OCI-LY1 (cell line): ENCODE results near the gene CBFA2T3.

Experiments
- H2AFZ ChIP-seq: fragments of 200-600 bp; sonication (generic), shearing (Covaris generic); 2 replicates; pipeline ENCODE4 v1.6.0; 2014; ENCODE audit warnings: antibody characterized with exemption, mild to moderate bottlenecking, low read length
- H3F3A ChIP-seq: fragments of 200-600 bp; sonication (generic), shearing (Covaris generic); 2 replicates; pipeline ENCODE4 v1.6.0; 2014; ENCODE audit warnings: mild to moderate bottlenecking, antibody characterized with exemption, low read length, moderate library complexity; ENCODE audit not compliant: insufficient read depth
- H3K27ac ChIP-seq: fragments of 200-600 bp; sonication (generic); 2 replicates; pipeline ENCODE4 v1.5.1; 2014; ENCODE audit warnings: low read length, mixed run types, mild to moderate bottlenecking, low read depth; ENCODE audit not compliant: poor library complexity, severe bottlenecking
- H3K27me3 ChIP-seq: fragments of 200-600 bp; sonication (generic); 2 replicates; pipeline ENCODE4 v1.6.0; 2014; ENCODE audit warnings: antibody characterized with exemption, mild to moderate bottlenecking, low read length, moderate library complexity; ENCODE audit not compliant: insufficient read depth
- H3K36me3 ChIP-seq: fragments of 200-600 bp; sonication (generic); 2 replicates; pipeline ENCODE4 v1.6.1; 2014; ENCODE audit warnings: mild to moderate bottlenecking, antibody characterized with exemption, low read length, moderate library complexity, mixed read lengths; ENCODE audit not compliant: insufficient read depth
- H3K4me1 ChIP-seq: fragments of 200-600 bp; sonication (generic); 2 replicates; pipeline ENCODE4 v1.5.1; 2014; ENCODE audit warnings: mild to moderate bottlenecking, low read length, moderate library complexity; ENCODE audit not compliant: insufficient read depth, severe bottlenecking
- H3K4me2 ChIP-seq: fragments of 200-600 bp; sonication (generic), shearing (Covaris generic); 2 replicates; pipeline ENCODE4 v1.6.1; 2014; ENCODE audit warnings: low read length
- H3K4me3 ChIP-seq: fragments of 200-600 bp; sonication (generic); 2 replicates; pipeline ENCODE4 v1.5.1; 2014; ENCODE audit warnings: low read length, low read depth, mild to moderate bottlenecking, mixed read lengths; ENCODE audit not compliant: poor library complexity, severe bottlenecking
- H3K79me2 ChIP-seq: fragments of 200-600 bp; shearing (Covaris generic); 2 replicates; pipeline ENCODE4 v1.6.1; 2016; ENCODE audit warnings: mixed run types, low read length, mixed read lengths; ENCODE audit not compliant: insufficient read depth
- H3K9ac ChIP-seq: fragments of 200-600 bp; sonication (generic), shearing (Covaris generic); 2 replicates; pipeline ENCODE4 v1.6.1; 2014; ENCODE audit warnings: mild to moderate bottlenecking, low read length, mixed read lengths
- H3K9me2 ChIP-seq: fragments of 200-600 bp; sonication (generic), shearing (Covaris generic); 2 replicates; pipeline ENCODE4 v1.6.1; 2014; ENCODE audit warnings: low read depth, mild to moderate bottlenecking, low read length, mixed read lengths
- H3K9me3 ChIP-seq: fragments of 200-600 bp; shearing (Covaris generic); 2 replicates; pipeline ENCODE4 v1.6.1; 2014; ENCODE audit warnings: low read length, mixed read lengths
- H4K20me1 ChIP-seq: fragments of 200-600 bp; sonication (generic), shearing (Covaris generic); 2 replicates; pipeline ENCODE4 v1.6.0; 2016; ENCODE audit warnings: mild to moderate bottlenecking, low read length; ENCODE audit not compliant: insufficient read depth
- EZH2 ChIP-seq: fragments of 200-600 bp; sonication (generic), shearing (Covaris generic); IDR thresholded peaks from 2 replicates; pipeline ENCODE4 v1.8.0; 2017; ENCODE audit warnings: borderline replicate concordance, mixed run types, mild to moderate bottlenecking, antibody characterized with exemption, low read length, moderate library complexity, mixed read lengths
- TF ChIP-seq, protein P1 (sequence below): fragments of 200-600 bp; sonication (generic), shearing (Covaris generic); IDR thresholded peaks from 2 replicates; pipeline ENCODE4 v1.5.1; 2017; ENCODE audit warnings: mild to moderate bottlenecking, antibody characterized with exemption, low read length, moderate library complexity, mixed read lengths

Gene CBFA2T3

DNA sequence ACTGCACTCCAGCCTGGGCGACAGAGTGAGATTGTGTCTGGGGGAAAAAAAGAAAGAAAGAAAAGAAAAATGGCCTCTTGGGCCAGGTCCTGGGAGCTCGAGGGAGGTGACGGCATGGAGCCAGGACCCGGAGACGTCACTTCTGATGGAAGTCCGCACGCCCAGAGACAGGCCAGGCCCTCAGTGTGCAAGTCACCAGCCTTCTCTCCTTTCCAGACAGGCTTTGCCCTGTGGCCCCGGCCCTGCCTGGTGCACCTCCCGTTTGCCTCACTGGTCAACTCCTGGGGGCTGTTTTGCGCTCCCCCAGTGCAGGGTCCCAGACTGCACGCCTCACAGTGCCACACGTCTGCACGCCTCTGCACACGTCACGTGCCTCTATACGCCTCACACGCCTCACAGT is 44.1 kb downstream of the CBFA2T3 start:
- TF ChIP-seq, protein P1, sequence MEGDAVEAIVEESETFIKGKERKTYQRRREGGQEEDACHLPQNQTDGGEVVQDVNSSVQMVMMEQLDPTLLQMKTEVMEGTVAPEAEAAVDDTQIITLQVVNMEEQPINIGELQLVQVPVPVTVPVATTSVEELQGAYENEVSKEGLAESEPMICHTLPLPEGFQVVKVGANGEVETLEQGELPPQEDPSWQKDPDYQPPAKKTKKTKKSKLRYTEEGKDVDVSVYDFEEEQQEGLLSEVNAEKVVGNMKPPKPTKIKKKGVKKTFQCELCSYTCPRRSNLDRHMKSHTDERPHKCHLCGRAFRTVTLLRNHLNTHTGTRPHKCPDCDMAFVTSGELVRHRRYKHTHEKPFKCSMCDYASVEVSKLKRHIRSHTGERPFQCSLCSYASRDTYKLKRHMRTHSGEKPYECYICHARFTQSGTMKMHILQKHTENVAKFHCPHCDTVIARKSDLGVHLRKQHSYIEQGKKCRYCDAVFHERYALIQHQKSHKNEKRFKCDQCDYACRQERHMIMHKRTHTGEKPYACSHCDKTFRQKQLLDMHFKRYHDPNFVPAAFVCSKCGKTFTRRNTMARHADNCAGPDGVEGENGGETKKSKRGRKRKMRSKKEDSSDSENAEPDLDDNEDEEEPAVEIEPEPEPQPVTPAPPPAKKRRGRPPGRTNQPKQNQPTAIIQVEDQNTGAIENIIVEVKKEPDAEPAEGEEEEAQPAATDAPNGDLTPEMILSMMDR = no peak
- no peak for TF ChIP-seq EZH2
- Histone ChIP-seq H3F3A (no peaks in the 10 kb centered on the region), H3K9me2 (no peaks in the 10 kb centered on the region), H3K79me2 (no peaks in the 10 kb centered on the region), H2AFZ (no peak overlapping the region), H3K27ac (no peak overlapping the region), H4K20me1 (no peaks in the 10 kb centered on the region), H3K9me3 (no peaks in the 10 kb centered on the region), H3K9ac (no peak overlapping the region), H3K36me3 (peaks cover 14% of the 10 kb centered on the region), H3K4me2 (no peak overlapping the region), H3K27me3 (peaks cover 4% of the 10 kb centered on the region; the same call in 1 of the 2 replicates), H3K4me3 (no peak overlapping the region), H3K4me1 (peaks cover 3% of the 10 kb centered on the region)

DNA sequence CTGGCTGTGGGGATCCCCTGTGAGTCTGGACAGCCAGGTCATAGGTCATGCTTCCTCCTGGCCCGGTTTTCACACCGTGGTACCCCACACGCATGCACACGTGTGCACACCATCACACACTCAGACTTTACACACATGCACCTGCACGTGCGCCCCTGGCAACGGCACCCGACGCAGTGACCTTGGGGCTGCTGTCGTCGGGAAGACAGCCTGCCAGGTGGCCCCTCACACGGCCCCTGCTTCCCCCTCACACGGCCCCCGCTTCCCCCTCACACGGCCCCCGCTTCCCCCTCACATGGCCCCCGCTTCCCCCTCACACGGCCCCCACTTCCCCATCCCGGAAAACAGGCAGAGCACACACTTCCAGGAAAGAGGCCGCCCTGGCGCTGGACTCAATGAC is 45.1 kb downstream of the CBFA2T3 start:
- 0 out of 2 replicates have a peak, but pooled peaks cover 6% of the 10 kb centered on the region for H3K36me3 ChIP-seq
- H3K4me2 ChIP-seq = no peak overlapping the region
- H3K9me3 ChIP-seq = no peaks in the 10 kb centered on the region
- no peak overlapping the region for H3K4me3 ChIP-seq
- no peaks in the 10 kb centered on the region for H3K27me3 ChIP-seq
- H3F3A ChIP-seq = no peaks in the 10 kb centered on the region
- no peak overlapping the region for H3K27ac ChIP-seq
- no peak overlapping the region for H2AFZ ChIP-seq
- H3K79me2 ChIP-seq = no peaks in the 10 kb centered on the region
- no peak for TF ChIP-seq EZH2
- TF ChIP-seq, protein P1 = no peak
- no peaks in the 10 kb centered on the region for H3K9me2 ChIP-seq
- no peak overlapping the region for H3K9ac ChIP-seq
- H4K20me1 ChIP-seq = no peaks in the 10 kb centered on the region
- peaks cover 2% of the 10 kb centered on the region for H3K4me1 ChIP-seq

DNA sequence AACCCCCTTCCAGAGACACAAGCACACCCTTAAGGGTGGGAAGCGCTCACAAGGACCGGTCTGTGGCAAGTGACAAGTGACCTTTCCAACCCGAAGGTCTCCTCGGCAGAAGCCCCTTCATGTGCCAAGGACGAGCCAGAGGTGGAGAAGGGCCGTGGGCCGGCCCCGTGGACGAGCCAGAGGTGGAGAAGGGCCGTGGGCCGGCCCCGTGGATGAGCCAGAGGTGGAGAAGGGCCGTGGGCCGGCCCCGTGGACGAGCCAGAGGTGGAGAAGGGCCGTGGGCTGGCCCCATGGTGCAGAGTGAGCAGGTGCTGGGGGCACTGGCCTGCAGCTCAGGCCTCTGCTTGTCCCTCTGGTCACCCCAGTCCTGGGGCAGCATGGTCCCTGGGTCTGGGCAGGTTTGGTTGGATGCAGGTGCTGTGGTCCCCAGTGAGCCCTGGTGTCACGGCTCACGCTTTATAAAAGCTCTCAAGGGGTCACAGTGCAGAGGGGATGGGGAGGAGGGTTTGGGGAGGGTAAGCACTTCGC is 45.6 kb downstream of the CBFA2T3 start:
- H3K4me3 ChIP-seq = no peak overlapping the region
- H2AFZ ChIP-seq = no peak overlapping the region
- no peak overlapping the region for H3K27ac ChIP-seq
- H3K4me2 ChIP-seq = no peak overlapping the region
- H3K9ac ChIP-seq = no peak overlapping the region
- peaks cover 5% of the 10 kb centered on the region for H3K4me1 ChIP-seq
- H3K9me2 ChIP-seq = no peaks in the 10 kb centered on the region
- H3K9me3 ChIP-seq = no peaks in the 10 kb centered on the region
- peaks cover 6% of the 10 kb centered on the region; the same call in 1 of the 2 replicates for H3K36me3 ChIP-seq
- no peaks in the 10 kb centered on the region; the same call in 1 of the 2 replicates for H3K27me3 ChIP-seq
- H3F3A ChIP-seq = no peaks in the 10 kb centered on the region
- H4K20me1 ChIP-seq = no peaks in the 10 kb centered on the region
- no peaks in the 10 kb centered on the region for H3K79me2 ChIP-seq
- no peak for TF ChIP-seq EZH2
- TF ChIP-seq, protein P1 = no peak
